ENCODE results near the gene CSN2.

DNA sequence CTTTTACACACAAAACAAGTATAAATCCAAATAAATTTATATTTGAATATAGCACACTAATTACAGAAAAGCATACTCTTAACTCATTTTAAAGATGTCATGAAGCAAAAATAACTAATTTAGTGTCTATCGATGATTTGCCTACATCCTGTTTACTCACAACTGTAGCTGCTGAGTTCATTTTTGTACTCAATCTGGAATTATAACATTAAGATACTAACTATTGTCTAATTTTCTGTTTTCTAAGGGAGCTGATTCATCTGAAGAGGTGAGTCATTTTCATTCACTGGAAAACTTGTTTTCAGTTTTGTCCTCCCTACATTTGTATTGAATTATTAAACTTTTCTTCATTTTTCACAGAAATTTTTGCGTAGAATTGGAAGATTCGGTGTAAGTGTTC lies 33.9 kb upstream of the CSN2 start:
- TF ChIP-seq, protein P1, sequence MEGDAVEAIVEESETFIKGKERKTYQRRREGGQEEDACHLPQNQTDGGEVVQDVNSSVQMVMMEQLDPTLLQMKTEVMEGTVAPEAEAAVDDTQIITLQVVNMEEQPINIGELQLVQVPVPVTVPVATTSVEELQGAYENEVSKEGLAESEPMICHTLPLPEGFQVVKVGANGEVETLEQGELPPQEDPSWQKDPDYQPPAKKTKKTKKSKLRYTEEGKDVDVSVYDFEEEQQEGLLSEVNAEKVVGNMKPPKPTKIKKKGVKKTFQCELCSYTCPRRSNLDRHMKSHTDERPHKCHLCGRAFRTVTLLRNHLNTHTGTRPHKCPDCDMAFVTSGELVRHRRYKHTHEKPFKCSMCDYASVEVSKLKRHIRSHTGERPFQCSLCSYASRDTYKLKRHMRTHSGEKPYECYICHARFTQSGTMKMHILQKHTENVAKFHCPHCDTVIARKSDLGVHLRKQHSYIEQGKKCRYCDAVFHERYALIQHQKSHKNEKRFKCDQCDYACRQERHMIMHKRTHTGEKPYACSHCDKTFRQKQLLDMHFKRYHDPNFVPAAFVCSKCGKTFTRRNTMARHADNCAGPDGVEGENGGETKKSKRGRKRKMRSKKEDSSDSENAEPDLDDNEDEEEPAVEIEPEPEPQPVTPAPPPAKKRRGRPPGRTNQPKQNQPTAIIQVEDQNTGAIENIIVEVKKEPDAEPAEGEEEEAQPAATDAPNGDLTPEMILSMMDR (IDR thresholded peaks at IDR 0.05), result no peak
- TF ChIP-seq POLR2A (IDR thresholded peaks at IDR 0.05), result no peak

All from transverse colon (tissue), 3 donors.